H1 (cell line): ENCODE measurements around the gene CLRN1.

ENCODE experiments used
- CEBPB ChIP-seq: IDR thresholded peaks from 2 replicates; pipeline ENCODE4 v1.6.1; 2012; ENCODE audit warnings: low read depth, low read length
- EP300 ChIP-seq, 2 experiments: IDR thresholded peaks; 1 replicate in 1 of 2; 2 replicates in 1 of 2; pipeline ENCODE4 v1.6.1; 2011 to 2012; ENCODE audit warnings: low read depth in 2 of 2, low read length in 2 of 2, mild to moderate bottlenecking in 2 of 2, borderline replicate concordance in 1 of 2, inconsistent platforms in 1 of 2, moderate library complexity in 1 of 2
- EZH2 ChIP-seq: fragments of 200-600 bp; sonication (generic); IDR thresholded peaks from 2 replicates; pipeline ENCODE4 v1.7.1; 2012; ENCODE audit warnings: low read depth, mild to moderate bottlenecking, moderate library complexity, low read length, inconsistent platforms; ENCODE audit not compliant: severe bottlenecking
- POLR2A ChIP-seq, 2 experiments: IDR thresholded peaks; 1 replicate in 1 of 2; 2 replicates in 1 of 2; pipeline ENCODE4 v1.6.1; 2011; ENCODE audit warnings: low read depth in 2 of 2, low read length in 2 of 2, mild to moderate bottlenecking in 2 of 2; ENCODE audit errors: control extremely low read depth in 1 of 2
- POLR2AphosphoS5 ChIP-seq: IDR thresholded peaks from 2 replicates; pipeline ENCODE4 v1.6.1; 2011; ENCODE audit warnings: low read depth, low read length
- SAP30 ChIP-seq: fragments of 300-600 bp; sonication (generic); IDR thresholded peaks from 2 replicates; pipeline ENCODE4 v1.7.1; 2012; ENCODE audit warnings: low read length, moderate library complexity, mild to moderate bottlenecking, inconsistent platforms; ENCODE audit not compliant: insufficient read depth, insufficient replicate concordance
- SP2 ChIP-seq: IDR thresholded peaks from 2 replicates; pipeline ENCODE4 v1.6.1; 2012; ENCODE audit warnings: mild to moderate bottlenecking, low read length, inconsistent platforms
- TAF1 ChIP-seq: IDR thresholded peaks from 2 replicates; pipeline ENCODE4 v1.6.1; 2011; ENCODE audit warnings: mild to moderate bottlenecking, low read depth, low read length
- TF ChIP-seq, protein P1 (sequence below): IDR thresholded peaks from 2 replicates; pipeline ENCODE4 v1.6.1; 2012; ENCODE audit warnings: inconsistent platforms
- TF ChIP-seq, protein P2 (sequence below), 3 experiments: IDR thresholded peaks; 1 replicate in 2 of 3; 2 replicates in 1 of 3; pipeline versions ENCODE4 v1.5.1 to v1.6.1; 2011; ENCODE audit warnings: low read length in 3 of 3, mild to moderate bottlenecking in 3 of 3, inconsistent platforms in 2 of 3, low read depth in 1 of 3, moderate library complexity in 1 of 3; ENCODE audit not compliant: insufficient read depth in 1 of 3; ENCODE audit errors: control extremely low read depth in 1 of 3
- TF ChIP-seq, protein P3 (sequence below): fragments of 300-600 bp; sonication (generic); IDR thresholded peaks from 2 replicates; pipeline ENCODE4 v1.7.1; 2012; ENCODE audit warnings: low read length, moderate library complexity, mild to moderate bottlenecking, inconsistent platforms; ENCODE audit not compliant: insufficient replicate concordance

DNA sequence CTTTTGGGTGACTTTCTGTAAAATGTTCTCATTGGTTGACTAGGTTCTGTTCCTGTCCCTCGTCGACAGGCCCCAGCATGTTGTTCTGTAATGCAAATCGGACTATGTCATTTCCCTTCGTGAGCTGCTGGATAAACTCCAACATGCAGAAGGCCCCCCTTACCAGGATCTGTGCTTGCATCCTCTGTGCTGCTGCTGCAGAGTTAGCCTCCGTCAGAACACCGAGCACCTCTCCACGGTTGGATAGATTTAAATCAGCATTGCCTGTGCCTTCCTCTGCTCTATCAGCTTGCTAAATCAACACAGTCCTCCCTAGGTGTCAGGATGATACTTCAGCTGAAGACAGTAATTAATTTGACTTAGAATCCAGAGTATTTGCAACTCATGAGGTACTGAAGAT, 54.6 kb downstream of the CLRN1 start:
- TF ChIP-seq, protein P1, sequence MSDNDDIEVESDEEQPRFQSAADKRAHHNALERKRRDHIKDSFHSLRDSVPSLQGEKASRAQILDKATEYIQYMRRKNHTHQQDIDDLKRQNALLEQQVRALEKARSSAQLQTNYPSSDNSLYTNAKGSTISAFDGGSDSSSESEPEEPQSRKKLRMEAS, result no peak
- TF ChIP-seq, protein P2, sequence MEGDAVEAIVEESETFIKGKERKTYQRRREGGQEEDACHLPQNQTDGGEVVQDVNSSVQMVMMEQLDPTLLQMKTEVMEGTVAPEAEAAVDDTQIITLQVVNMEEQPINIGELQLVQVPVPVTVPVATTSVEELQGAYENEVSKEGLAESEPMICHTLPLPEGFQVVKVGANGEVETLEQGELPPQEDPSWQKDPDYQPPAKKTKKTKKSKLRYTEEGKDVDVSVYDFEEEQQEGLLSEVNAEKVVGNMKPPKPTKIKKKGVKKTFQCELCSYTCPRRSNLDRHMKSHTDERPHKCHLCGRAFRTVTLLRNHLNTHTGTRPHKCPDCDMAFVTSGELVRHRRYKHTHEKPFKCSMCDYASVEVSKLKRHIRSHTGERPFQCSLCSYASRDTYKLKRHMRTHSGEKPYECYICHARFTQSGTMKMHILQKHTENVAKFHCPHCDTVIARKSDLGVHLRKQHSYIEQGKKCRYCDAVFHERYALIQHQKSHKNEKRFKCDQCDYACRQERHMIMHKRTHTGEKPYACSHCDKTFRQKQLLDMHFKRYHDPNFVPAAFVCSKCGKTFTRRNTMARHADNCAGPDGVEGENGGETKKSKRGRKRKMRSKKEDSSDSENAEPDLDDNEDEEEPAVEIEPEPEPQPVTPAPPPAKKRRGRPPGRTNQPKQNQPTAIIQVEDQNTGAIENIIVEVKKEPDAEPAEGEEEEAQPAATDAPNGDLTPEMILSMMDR (IDR thresholded peaks at IDR 0.05; ENCODE audit: control extremely low read depth in 1 of 3, insufficient read depth in 1 of 3, low read depth in 1 of 3, low read length in 3 of 3), result no peak
- TF ChIP-seq POLR2AphosphoS5 (no peak), EZH2 (no peak), POLR2A (IDR thresholded peaks at IDR 0.05; ENCODE audit: control extremely low read depth in 1 of 2, low read depth in 2 of 2, low read length in 2 of 2) (no peak), SAP30 (no peak), EP300 (IDR thresholded peaks at IDR 0.05; ENCODE audit: borderline replicate concordance in 1 of 2, low read depth in 2 of 2, low read length in 2 of 2) (no peak), TAF1 (no peak), SP2 (no peak), CEBPB (no peak)
- TF ChIP-seq, protein P3, sequence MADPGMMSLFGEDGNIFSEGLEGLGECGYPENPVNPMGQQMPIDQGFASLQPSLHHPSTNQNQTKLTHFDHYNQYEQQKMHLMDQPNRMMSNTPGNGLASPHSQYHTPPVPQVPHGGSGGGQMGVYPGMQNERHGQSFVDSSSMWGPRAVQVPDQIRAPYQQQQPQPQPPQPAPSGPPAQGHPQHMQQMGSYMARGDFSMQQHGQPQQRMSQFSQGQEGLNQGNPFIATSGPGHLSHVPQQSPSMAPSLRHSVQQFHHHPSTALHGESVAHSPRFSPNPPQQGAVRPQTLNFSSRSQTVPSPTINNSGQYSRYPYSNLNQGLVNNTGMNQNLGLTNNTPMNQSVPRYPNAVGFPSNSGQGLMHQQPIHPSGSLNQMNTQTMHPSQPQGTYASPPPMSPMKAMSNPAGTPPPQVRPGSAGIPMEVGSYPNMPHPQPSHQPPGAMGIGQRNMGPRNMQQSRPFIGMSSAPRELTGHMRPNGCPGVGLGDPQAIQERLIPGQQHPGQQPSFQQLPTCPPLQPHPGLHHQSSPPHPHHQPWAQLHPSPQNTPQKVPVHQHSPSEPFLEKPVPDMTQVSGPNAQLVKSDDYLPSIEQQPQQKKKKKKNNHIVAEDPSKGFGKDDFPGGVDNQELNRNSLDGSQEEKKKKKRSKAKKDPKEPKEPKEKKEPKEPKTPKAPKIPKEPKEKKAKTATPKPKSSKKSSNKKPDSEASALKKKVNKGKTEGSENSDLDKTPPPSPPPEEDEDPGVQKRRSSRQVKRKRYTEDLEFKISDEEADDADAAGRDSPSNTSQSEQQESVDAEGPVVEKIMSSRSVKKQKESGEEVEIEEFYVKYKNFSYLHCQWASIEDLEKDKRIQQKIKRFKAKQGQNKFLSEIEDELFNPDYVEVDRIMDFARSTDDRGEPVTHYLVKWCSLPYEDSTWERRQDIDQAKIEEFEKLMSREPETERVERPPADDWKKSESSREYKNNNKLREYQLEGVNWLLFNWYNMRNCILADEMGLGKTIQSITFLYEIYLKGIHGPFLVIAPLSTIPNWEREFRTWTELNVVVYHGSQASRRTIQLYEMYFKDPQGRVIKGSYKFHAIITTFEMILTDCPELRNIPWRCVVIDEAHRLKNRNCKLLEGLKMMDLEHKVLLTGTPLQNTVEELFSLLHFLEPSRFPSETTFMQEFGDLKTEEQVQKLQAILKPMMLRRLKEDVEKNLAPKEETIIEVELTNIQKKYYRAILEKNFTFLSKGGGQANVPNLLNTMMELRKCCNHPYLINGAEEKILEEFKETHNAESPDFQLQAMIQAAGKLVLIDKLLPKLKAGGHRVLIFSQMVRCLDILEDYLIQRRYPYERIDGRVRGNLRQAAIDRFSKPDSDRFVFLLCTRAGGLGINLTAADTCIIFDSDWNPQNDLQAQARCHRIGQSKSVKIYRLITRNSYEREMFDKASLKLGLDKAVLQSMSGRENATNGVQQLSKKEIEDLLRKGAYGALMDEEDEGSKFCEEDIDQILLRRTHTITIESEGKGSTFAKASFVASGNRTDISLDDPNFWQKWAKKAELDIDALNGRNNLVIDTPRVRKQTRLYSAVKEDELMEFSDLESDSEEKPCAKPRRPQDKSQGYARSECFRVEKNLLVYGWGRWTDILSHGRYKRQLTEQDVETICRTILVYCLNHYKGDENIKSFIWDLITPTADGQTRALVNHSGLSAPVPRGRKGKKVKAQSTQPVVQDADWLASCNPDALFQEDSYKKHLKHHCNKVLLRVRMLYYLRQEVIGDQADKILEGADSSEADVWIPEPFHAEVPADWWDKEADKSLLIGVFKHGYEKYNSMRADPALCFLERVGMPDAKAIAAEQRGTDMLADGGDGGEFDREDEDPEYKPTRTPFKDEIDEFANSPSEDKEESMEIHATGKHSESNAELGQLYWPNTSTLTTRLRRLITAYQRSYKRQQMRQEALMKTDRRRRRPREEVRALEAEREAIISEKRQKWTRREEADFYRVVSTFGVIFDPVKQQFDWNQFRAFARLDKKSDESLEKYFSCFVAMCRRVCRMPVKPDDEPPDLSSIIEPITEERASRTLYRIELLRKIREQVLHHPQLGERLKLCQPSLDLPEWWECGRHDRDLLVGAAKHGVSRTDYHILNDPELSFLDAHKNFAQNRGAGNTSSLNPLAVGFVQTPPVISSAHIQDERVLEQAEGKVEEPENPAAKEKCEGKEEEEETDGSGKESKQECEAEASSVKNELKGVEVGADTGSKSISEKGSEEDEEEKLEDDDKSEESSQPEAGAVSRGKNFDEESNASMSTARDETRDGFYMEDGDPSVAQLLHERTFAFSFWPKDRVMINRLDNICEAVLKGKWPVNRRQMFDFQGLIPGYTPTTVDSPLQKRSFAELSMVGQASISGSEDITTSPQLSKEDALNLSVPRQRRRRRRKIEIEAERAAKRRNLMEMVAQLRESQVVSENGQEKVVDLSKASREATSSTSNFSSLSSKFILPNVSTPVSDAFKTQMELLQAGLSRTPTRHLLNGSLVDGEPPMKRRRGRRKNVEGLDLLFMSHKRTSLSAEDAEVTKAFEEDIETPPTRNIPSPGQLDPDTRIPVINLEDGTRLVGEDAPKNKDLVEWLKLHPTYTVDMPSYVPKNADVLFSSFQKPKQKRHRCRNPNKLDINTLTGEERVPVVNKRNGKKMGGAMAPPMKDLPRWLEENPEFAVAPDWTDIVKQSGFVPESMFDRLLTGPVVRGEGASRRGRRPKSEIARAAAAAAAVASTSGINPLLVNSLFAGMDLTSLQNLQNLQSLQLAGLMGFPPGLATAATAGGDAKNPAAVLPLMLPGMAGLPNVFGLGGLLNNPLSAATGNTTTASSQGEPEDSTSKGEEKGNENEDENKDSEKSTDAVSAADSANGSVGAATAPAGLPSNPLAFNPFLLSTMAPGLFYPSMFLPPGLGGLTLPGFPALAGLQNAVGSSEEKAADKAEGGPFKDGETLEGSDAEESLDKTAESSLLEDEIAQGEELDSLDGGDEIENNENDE, result no peak
